Retinal pigment epithelial cell (primary cell): ENCODE results near the gene C19orf47.
A peak's percentile ranks its signal among the peaks of the same experiment; 100 is the strongest.

Experiments
- DNase-seq: peaks from one replicate; pipeline ENCODE4 v3.0.0-alpha.2; 2010; ENCODE audit warnings: low read depth
- H3K4me3 ChIP-seq: 2 replicates; pipeline ENCODE4 v1.5.1; 2011; ENCODE audit warnings: mild to moderate bottlenecking, low read length, control low read depth, moderate library complexity
- TF ChIP-seq, protein P1 (sequence below): conservative IDR thresholded peaks from 2 replicates; pipeline ENCODE4 v1.5.1; 2011; ENCODE audit warnings: low read depth, low read length, control low read depth, inconsistent platforms

The C19orf47 gene

DNA sequence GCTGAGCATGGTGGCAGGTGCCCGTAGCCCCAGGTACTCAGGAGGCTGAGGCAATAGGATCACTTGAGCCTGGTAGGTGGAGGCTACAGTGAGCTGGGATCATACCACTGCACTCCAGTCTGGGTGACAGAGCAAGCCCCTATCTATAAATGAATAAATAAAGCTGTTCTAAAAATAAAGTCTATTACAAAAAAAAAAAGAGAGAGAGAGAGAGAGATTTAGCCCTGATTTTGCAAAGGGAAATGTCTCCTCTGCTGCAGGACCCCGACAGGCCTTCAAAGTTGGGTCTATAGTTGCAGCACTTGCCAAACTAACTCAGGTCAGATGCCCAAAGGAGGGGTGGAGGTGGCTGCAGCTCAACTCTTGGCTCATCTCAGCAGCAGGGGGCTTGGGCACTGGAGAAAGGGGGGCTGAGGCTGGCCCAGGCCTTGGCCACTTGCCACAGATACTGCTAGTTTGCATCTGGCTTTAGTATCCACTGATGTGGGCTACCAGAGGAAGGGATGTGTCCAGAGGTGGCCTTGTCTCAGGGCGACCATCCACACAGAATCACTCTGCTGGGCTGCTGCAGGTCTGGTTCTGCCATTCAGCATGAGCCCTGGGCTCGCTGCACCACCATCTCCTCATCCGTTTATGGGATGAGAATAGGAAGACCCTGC is 32.3 kb downstream of the C19orf47 start:
- no peak for DNase-seq
- TF ChIP-seq, protein P1, sequence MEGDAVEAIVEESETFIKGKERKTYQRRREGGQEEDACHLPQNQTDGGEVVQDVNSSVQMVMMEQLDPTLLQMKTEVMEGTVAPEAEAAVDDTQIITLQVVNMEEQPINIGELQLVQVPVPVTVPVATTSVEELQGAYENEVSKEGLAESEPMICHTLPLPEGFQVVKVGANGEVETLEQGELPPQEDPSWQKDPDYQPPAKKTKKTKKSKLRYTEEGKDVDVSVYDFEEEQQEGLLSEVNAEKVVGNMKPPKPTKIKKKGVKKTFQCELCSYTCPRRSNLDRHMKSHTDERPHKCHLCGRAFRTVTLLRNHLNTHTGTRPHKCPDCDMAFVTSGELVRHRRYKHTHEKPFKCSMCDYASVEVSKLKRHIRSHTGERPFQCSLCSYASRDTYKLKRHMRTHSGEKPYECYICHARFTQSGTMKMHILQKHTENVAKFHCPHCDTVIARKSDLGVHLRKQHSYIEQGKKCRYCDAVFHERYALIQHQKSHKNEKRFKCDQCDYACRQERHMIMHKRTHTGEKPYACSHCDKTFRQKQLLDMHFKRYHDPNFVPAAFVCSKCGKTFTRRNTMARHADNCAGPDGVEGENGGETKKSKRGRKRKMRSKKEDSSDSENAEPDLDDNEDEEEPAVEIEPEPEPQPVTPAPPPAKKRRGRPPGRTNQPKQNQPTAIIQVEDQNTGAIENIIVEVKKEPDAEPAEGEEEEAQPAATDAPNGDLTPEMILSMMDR: no peak

GRCh38 chr19:40314656-40315055 is 33.5 kb downstream of the C19orf47 start:
- DNase-seq: no peak
- TF ChIP-seq, protein P1: no peak
- H3K4me3 ChIP-seq: no peak overlapping the region

More for the DNA sequence above, 32.3 kb downstream of the C19orf47 start:
- no peak overlapping the region for H3K4me3 ChIP-seq

DNA sequence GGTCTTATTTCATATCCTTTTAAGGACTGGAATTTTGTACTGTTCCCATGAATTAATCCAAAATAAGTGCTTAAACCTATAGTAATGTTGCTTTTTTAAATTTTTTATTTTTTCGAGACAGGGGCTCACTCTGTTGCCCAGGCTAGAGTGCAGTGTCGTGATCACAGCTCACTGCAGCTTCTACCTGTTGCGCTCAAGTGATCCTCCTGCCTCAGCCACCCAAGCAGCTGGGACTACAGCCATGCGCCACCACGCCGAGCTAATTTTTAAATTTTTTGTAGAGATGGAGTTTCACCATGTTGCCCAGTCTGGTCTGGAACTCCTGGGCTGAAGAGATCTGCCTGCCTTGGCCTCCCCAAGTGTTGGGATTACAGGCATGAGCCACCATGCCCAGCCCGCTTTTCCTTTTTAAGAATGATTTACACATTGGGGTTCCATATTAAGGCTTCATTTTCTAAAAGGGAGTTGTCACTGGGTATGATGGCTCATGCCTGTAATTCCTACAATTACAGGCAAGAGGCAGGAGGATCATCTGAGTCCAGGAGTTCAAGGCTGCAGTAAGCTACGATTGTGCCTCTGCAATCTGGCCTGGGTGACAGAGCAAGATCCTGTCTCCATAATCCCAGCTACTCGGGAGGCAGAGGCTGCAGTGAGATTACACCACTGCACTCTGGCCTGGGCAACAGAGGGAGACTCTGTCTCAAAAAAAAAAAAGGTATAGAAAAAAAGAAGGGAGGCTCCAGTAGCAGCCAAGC is 34.8 kb downstream of the C19orf47 start:
- no peak overlapping the region for H3K4me3 ChIP-seq
- TF ChIP-seq, protein P1: no peak
- no peak for DNase-seq

DNA sequence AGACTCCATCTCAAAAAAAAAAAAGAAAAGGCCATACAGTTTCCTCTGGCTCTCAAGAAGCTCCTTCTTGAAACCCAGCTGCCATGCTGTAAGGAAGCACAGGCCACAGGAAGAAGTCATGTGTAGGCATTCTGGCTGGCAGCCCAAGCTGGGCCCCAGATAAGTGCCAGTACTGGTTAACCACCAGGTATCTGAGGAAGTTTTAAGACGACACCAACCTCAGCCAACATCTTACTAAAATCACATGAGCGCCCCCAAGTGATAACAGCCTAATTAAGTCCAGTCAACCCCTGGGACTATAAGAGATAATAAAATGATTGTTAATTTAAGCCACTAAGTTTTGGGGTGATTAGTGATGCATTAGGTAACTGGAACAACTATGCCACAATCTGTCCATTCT is 35.7 kb downstream of the C19orf47 start:
- no peak overlapping the region for H3K4me3 ChIP-seq
- DNase-seq: no peak
- TF ChIP-seq, protein P1: no peak

GRCh38 chr19:40309666-40310065 is 38.5 kb downstream of the C19orf47 start:
- no peak overlapping the region for H3K4me3 ChIP-seq
- TF ChIP-seq, protein P1: no peak
- DNase-seq: no peak

- TF ChIP-seq, protein P1: peak; percentile 77
- DNase-seq: no peak
- H3K4me3 ChIP-seq: no peak overlapping the region
These were observed 42.8 kb downstream of the C19orf47 start for GRCh38 chr19:40305403-40305802.

DNA sequence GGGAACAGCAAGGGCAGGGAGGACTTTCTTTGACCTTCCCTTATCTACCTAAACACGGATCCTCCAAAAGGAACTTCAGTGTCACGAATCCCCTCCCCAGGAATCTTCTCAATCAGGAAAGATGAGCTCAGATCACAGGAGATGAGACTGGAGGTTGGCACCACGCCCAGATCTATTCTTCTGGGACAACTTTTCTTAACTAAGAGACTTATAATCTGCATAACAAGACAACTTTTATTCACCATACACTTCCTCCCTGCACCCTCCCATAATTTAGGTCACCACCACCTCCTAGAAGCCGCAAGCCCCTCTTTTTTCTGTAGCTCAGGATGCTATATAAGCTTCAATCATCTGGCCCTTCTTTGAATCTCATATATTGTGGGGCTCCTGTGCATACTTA is 43.9 kb downstream of the C19orf47 start:
- DNase-seq: no peak
- TF ChIP-seq, protein P1: no peak

More for the DNA sequence above, 43.9 kb downstream of the C19orf47 start:
- H3K4me3 ChIP-seq: no peak overlapping the region
